Activated T-cell treated with anti-CD3 and anti-CD28 coated beads, Interleukin-2, amount 50 U/mL, for 24 hours (primary cell): Measurements from ENCODE around the gene ZFP64.
A peak's percentile ranks its signal among the peaks of the same experiment; 100 is the strongest.

ENCODE experiments used
- DNase-seq: peaks from one replicate; pipeline ENCODE4 v3.0.0-alpha.2; 2020
- H3K27ac Mint-ChIP-seq: 2 replicates; pipeline ENCODE4 v1.8.0; 2020; ENCODE audit warnings: mild to moderate bottlenecking, mixed read lengths
- H3K27me3 Mint-ChIP-seq: 2 replicates; pipeline ENCODE4 v1.8.0; 2020; ENCODE audit warnings: mixed read lengths
- H3K36me3 Mint-ChIP-seq: 2 replicates; pipeline ENCODE4 v1.8.0; 2020; ENCODE audit warnings: low read depth, mixed read lengths
- H3K4me1 Mint-ChIP-seq: 2 replicates; pipeline ENCODE4 v1.8.0; 2020; ENCODE audit warnings: low read depth, mixed read lengths
- H3K4me3 Mint-ChIP-seq: 2 replicates; pipeline ENCODE4 v1.8.0; 2020; ENCODE audit warnings: mild to moderate bottlenecking, moderate library complexity, mixed read lengths
- H3K9me3 Mint-ChIP-seq: 2 replicates; pipeline ENCODE4 v1.8.0; 2020; ENCODE audit warnings: mixed read lengths

ZFP64 gene

GRCh38 chr20:52191916-52192718 is 538 bp upstream of the ZFP64 start:
- H3K27me3 Mint-ChIP-seq = no peaks in the 10 kb centered on the region
- DNase-seq = no peak
- H3K4me1 Mint-ChIP-seq = peaks cover 20% of the 10 kb centered on the region
- peaks cover 10% of the 10 kb centered on the region for H3K36me3 Mint-ChIP-seq
- peak overlapping the region; percentile 76 for H3K4me3 Mint-ChIP-seq
- no peaks in the 10 kb centered on the region for H3K9me3 Mint-ChIP-seq
- H3K27ac Mint-ChIP-seq = peak overlapping the region; percentile 81

- Mint-ChIP-seq H3K27me3 (no peaks in the 10 kb centered on the region), H3K4me3 (peak overlapping the region; percentile 92), H3K9me3 (no peaks in the 10 kb centered on the region), H3K36me3 (peaks cover 25% of the 10 kb centered on the region), H3K4me1 (peaks cover 20% of the 10 kb centered on the region), H3K27ac (peak overlapping the region; percentile 91)
- DNase-seq = peak; percentile 66
Observed at GRCh38 chr20:52190437-52191131, 995 bp downstream of the ZFP64 start.

- Mint-ChIP-seq H3K27ac (no peak overlapping the region), H3K27me3 (no peaks in the 10 kb centered on the region), H3K4me1 (peaks cover 24% of the 10 kb centered on the region), H3K9me3 (no peaks in the 10 kb centered on the region), H3K36me3 (peaks cover 76% of the 10 kb centered on the region), H3K4me3 (no peak overlapping the region)
- no peak for DNase-seq
Observed at GRCh38 chr20:52181766-52182165, 9.8 kb downstream of the ZFP64 start.

GRCh38 chr20:52180180-52180840 is 11.3 kb downstream of the ZFP64 start:
- peaks cover 64% of the 10 kb centered on the region for H3K36me3 Mint-ChIP-seq
- DNase-seq = no peak
- H3K4me1 Mint-ChIP-seq = peaks cover 24% of the 10 kb centered on the region
- H3K9me3 Mint-ChIP-seq = no peaks in the 10 kb centered on the region
- no peak overlapping the region for H3K4me3 Mint-ChIP-seq
- H3K27ac Mint-ChIP-seq = peak overlapping the region; percentile 90
- H3K27me3 Mint-ChIP-seq = no peaks in the 10 kb centered on the region

- Mint-ChIP-seq H3K4me1 (peaks cover 24% of the 10 kb centered on the region), H3K9me3 (no peaks in the 10 kb centered on the region), H3K27me3 (no peaks in the 10 kb centered on the region), H3K36me3 (peaks cover 58% of the 10 kb centered on the region), H3K27ac (peak overlapping the region; percentile 90), H3K4me3 (peak overlapping the region; percentile 16)
- no peak for DNase-seq
Observed at GRCh38 chr20:52179331-52180179, 12.0 kb downstream of the ZFP64 start.

GRCh38 chr20:52178691-52179090 is 12.9 kb downstream of the ZFP64 start:
- Mint-ChIP-seq H3K9me3 (no peaks in the 10 kb centered on the region), H3K4me3 (no peak overlapping the region), H3K4me1 (peaks cover 24% of the 10 kb centered on the region), H3K27me3 (no peaks in the 10 kb centered on the region), H3K36me3 (peaks cover 52% of the 10 kb centered on the region), H3K27ac (peak overlapping the region; percentile 90)
- DNase-seq = no peak

- peaks cover 30% of the 10 kb centered on the region for H3K4me1 Mint-ChIP-seq
- no peaks in the 10 kb centered on the region for H3K9me3 Mint-ChIP-seq
- no peak overlapping the region for H3K27ac Mint-ChIP-seq
- no peaks in the 10 kb centered on the region for H3K27me3 Mint-ChIP-seq
- peaks cover 48% of the 10 kb centered on the region for H3K36me3 Mint-ChIP-seq
- no peak for DNase-seq
- H3K4me3 Mint-ChIP-seq = no peak overlapping the region
Observed at GRCh38 chr20:52175840-52176239, 15.7 kb downstream of the ZFP64 start.

- Mint-ChIP-seq H3K27ac (no peak overlapping the region), H3K4me3 (no peak overlapping the region), H3K36me3 (peaks cover 50% of the 10 kb centered on the region), H3K4me1 (peaks cover 18% of the 10 kb centered on the region), H3K9me3 (no peaks in the 10 kb centered on the region), H3K27me3 (no peaks in the 10 kb centered on the region)
- DNase-seq = no peak
Observed at GRCh38 chr20:52172392-52173047, 19.1 kb downstream of the ZFP64 start.

GRCh38 chr20:52171025-52171424 is 20.6 kb downstream of the ZFP64 start:
- DNase-seq = no peak
- no peaks in the 10 kb centered on the region for H3K27me3 Mint-ChIP-seq
- peaks cover 57% of the 10 kb centered on the region for H3K36me3 Mint-ChIP-seq
- peaks cover 18% of the 10 kb centered on the region for H3K4me1 Mint-ChIP-seq
- no peak overlapping the region for H3K27ac Mint-ChIP-seq
- no peaks in the 10 kb centered on the region for H3K9me3 Mint-ChIP-seq
- H3K4me3 Mint-ChIP-seq = no peak overlapping the region

- peaks cover 3% of the 10 kb centered on the region for H3K9me3 Mint-ChIP-seq
- peaks cover 76% of the 10 kb centered on the region for H3K36me3 Mint-ChIP-seq
- H3K4me1 Mint-ChIP-seq = peaks cover 18% of the 10 kb centered on the region
- no peak overlapping the region for H3K4me3 Mint-ChIP-seq
- no peaks in the 10 kb centered on the region for H3K27me3 Mint-ChIP-seq
- peak overlapping the region; percentile 28 for H3K27ac Mint-ChIP-seq
- no peak for DNase-seq
Observed at GRCh38 chr20:52168116-52168515, 23.5 kb downstream of the ZFP64 start.

- Mint-ChIP-seq H3K36me3 (peaks cover 76% of the 10 kb centered on the region), H3K9me3 (peaks cover 3% of the 10 kb centered on the region), H3K4me1 (peaks cover 14% of the 10 kb centered on the region), H3K27ac (no peak overlapping the region), H3K4me3 (no peak overlapping the region), H3K27me3 (no peaks in the 10 kb centered on the region)
- DNase-seq = no peak
Observed at GRCh38 chr20:52167232-52167840, 24.2 kb downstream of the ZFP64 start.

GRCh38 chr20:52166150-52166549 is 25.4 kb downstream of the ZFP64 start:
- DNase-seq = no peak
- Mint-ChIP-seq H3K4me3 (no peak overlapping the region), H3K27ac (no peak overlapping the region), H3K9me3 (peaks cover 3% of the 10 kb centered on the region), H3K4me1 (peaks cover 12% of the 10 kb centered on the region), H3K27me3 (no peaks in the 10 kb centered on the region), H3K36me3 (peaks cover 73% of the 10 kb centered on the region)

- H3K4me1 Mint-ChIP-seq = no peaks in the 10 kb centered on the region
- H3K36me3 Mint-ChIP-seq = peaks cover 88% of the 10 kb centered on the region
- H3K27me3 Mint-ChIP-seq = no peaks in the 10 kb centered on the region
- no peak overlapping the region for H3K27ac Mint-ChIP-seq
- no peak for DNase-seq
- peaks cover 8% of the 10 kb centered on the region for H3K9me3 Mint-ChIP-seq
- H3K4me3 Mint-ChIP-seq = no peak overlapping the region
Observed at GRCh38 chr20:52160621-52161204, 30.9 kb downstream of the ZFP64 start.
